SK-N-SH treated with all-trans-retinoic acid at 6 μM for 48 hours (cell line): ENCODE data around the gene PRODH2.
"Not testable (repeated sequence)": the region's sequence is repeated elsewhere in the genome, so short reads cannot be mapped to it uniquely, and the experiment has no call there.

Experiments
- ATAC-seq: fragments of 200-7000 bp; cut with Tn5 transposase; 3 replicates; pipeline ENCODE4 v1.9.1; 2020; ENCODE audit warnings: mild to moderate bottlenecking, moderate library complexity
- ARNTL ChIP-seq: fragments of 450-650 bp; formaldehyde crosslinking; IDR thresholded peaks from 2 replicates; pipeline ENCODE4 v1.5.0; 2020; ENCODE audit warnings: low read depth, mild to moderate bottlenecking, moderate library complexity, borderline replicate concordance
- BACH2 ChIP-seq: fragments of 250-450 bp; sonication (Bioruptor Pico); IDR thresholded peaks from 2 replicates; pipeline ENCODE4 v1.9.0; 2021; ENCODE audit warnings: mild to moderate bottlenecking, borderline replicate concordance
- CREB5 ChIP-seq: fragments of 250-450 bp; sonication (Bioruptor Pico); IDR thresholded peaks from 2 replicates; pipeline ENCODE4 v1.5.1; 2020; ENCODE audit warnings: low read depth, mild to moderate bottlenecking, moderate library complexity
- CSDC2 ChIP-seq: fragments of 250-450 bp; sonication (Bioruptor Pico); IDR thresholded peaks from 2 replicates; pipeline ENCODE4 v1.5.0; 2020; ENCODE audit warnings: mild to moderate bottlenecking, moderate library complexity
- CSRNP3 ChIP-seq: fragments of 250-450 bp; sonication (Bioruptor Pico); IDR thresholded peaks from 2 replicates; pipeline ENCODE4 v1.5.1; 2021; ENCODE audit warnings: mild to moderate bottlenecking, moderate library complexity
- ESRRG ChIP-seq: fragments of 250-450 bp; sonication (Bioruptor Pico); IDR thresholded peaks from 2 replicates; pipeline ENCODE4 v1.6.1; 2021; ENCODE audit warnings: mild to moderate bottlenecking
- ISL1 ChIP-seq: fragments of 250-450 bp; sonication (Bioruptor Pico); IDR thresholded peaks from 2 replicates; pipeline ENCODE4 v2.1.2; 2022; ENCODE audit warnings: mild to moderate bottlenecking, moderate library complexity
- OSR1 ChIP-seq: fragments of 250-450 bp; sonication (Bioruptor Pico); IDR thresholded peaks from 2 replicates; pipeline ENCODE4 v1.8.0; 2022; ENCODE audit warnings: moderate library complexity, mild to moderate bottlenecking, inconsistent platforms
- PATZ1 ChIP-seq: fragments of 250-450 bp; sonication (Bioruptor Pico); IDR thresholded peaks from 2 replicates; pipeline ENCODE4 v1.8.0; 2020; ENCODE audit warnings: mild to moderate bottlenecking, moderate library complexity, borderline replicate concordance
- POU6F1 ChIP-seq: fragments of 250-450 bp; sonication (Bioruptor Pico); IDR thresholded peaks from 2 replicates; pipeline ENCODE4 v1.8.0; 2021; ENCODE audit warnings: low read depth, mild to moderate bottlenecking, moderate library complexity, borderline replicate concordance
- RARB ChIP-seq: fragments of 250-450 bp; sonication (Bioruptor Pico); IDR thresholded peaks from 2 replicates; pipeline ENCODE4 v1.8.0; 2021; ENCODE audit warnings: mild to moderate bottlenecking, moderate library complexity
- SNAI2 ChIP-seq: fragments of 250-450 bp; sonication (Bioruptor Pico); IDR thresholded peaks from 2 replicates; pipeline ENCODE4 v1.5.0; 2020; ENCODE audit warnings: mild to moderate bottlenecking, moderate library complexity
- TCF4 ChIP-seq: fragments of 250-450 bp; sonication (Bioruptor Pico); IDR thresholded peaks from 2 replicates; pipeline ENCODE4 v1.8.0; 2021; ENCODE audit warnings: mild to moderate bottlenecking, moderate library complexity, borderline replicate concordance
- TOX ChIP-seq: fragments of 250-450 bp; sonication (Bioruptor Pico); IDR thresholded peaks from 2 replicates; pipeline ENCODE4 v1.8.0; 2021; ENCODE audit warnings: mild to moderate bottlenecking, moderate library complexity, borderline replicate concordance
- TSHZ2 ChIP-seq: fragments of 250-450 bp; sonication (Bioruptor Pico); IDR thresholded peaks from 2 replicates; pipeline ENCODE4 v1.5.0; 2020; ENCODE audit warnings: mild to moderate bottlenecking, moderate library complexity
- ZFP3 ChIP-seq: fragments of 250-450 bp; sonication (Bioruptor Pico); IDR thresholded peaks from 2 replicates; pipeline ENCODE4 v1.5.0; 2020; ENCODE audit warnings: mild to moderate bottlenecking, moderate library complexity
- ZFP30 ChIP-seq: fragments of 450-650 bp; formaldehyde crosslinking; IDR thresholded peaks from 2 replicates; pipeline ENCODE4 v1.5.0; 2022; ENCODE audit warnings: mild to moderate bottlenecking, moderate library complexity
- ZNF565 ChIP-seq: fragments of 450-650 bp; formaldehyde crosslinking; conservative IDR thresholded peaks from 2 replicates; pipeline ENCODE4 v1.5.0; 2020; ENCODE audit warnings: low read depth, mild to moderate bottlenecking, moderate library complexity
- ZNF70 ChIP-seq: fragments of 450-650 bp; formaldehyde crosslinking; IDR thresholded peaks from 2 replicates; pipeline ENCODE4 v1.5.0; 2020; ENCODE audit warnings: mild to moderate bottlenecking, moderate library complexity

The PRODH2 gene

GRCh38 chr19:35797663-35798062 lies 15.0 kb downstream of the PRODH2 start:
- TF ChIP-seq ARNTL (CRISPR knock-in tag), result no peak
- TF ChIP-seq TSHZ2, result no peak
- TF ChIP-seq BACH2 (CRISPR knock-in tag), result no peak
- TF ChIP-seq OSR1 (CRISPR knock-in tag), result no peak
- TF ChIP-seq CSDC2 (CRISPR knock-in tag), result no peak
- TF ChIP-seq PATZ1 (CRISPR knock-in tag), result no peak
- ATAC-seq, result no peak

GRCh38 chr19:35796645-35797542 lies 15.8 kb downstream of the PRODH2 start:
- no peak for TF ChIP-seq RARB (CRISPR knock-in tag)
- TF ChIP-seq CSRNP3, result no peak
- no peak for TF ChIP-seq POU6F1 (CRISPR knock-in tag)
- no peak for TF ChIP-seq ZNF70 (CRISPR knock-in tag)
- TF ChIP-seq OSR1 (CRISPR knock-in tag), result no peak
- TF ChIP-seq ISL1 (CRISPR knock-in tag), result no peak
- no peak for TF ChIP-seq ZFP30
- TF ChIP-seq TCF4 (CRISPR knock-in tag), result no peak
- no peak for TF ChIP-seq CREB5 (CRISPR knock-in tag)
- TF ChIP-seq CSDC2 (CRISPR knock-in tag), result no peak
- TF ChIP-seq SNAI2, result no peak
- no peak for TF ChIP-seq PATZ1 (CRISPR knock-in tag)
- no peak for TF ChIP-seq ZNF565
- no peak for TF ChIP-seq ARNTL (CRISPR knock-in tag)
- TF ChIP-seq TOX (CRISPR knock-in tag), result no peak
- TF ChIP-seq ESRRG (CRISPR knock-in tag), result no peak
- no peak for TF ChIP-seq ZFP3 (CRISPR knock-in tag)
- ATAC-seq, result no peak

- not testable (repeated sequence) for ATAC-seq
Measured at GRCh38 chr19:35795564-35795963, 17.1 kb downstream of the PRODH2 start.
